C4-2B (cell line): Measurements from ENCODE around the gene PARD3B.

Source experiments
- H3K27ac ChIP-seq: fragments of 450-650 bp; 2 replicates; pipeline ENCODE4 v1.5.1; 2017
- ZFX ChIP-seq: fragments of 450-650 bp; IDR thresholded peaks from 2 replicates; pipeline ENCODE4 v1.6.1; 2017
- TF ChIP-seq, protein P1 (sequence below): fragments of 450-650 bp; conservative IDR thresholded peaks from 2 replicates; pipeline ENCODE4 v1.5.1; 2017; ENCODE audit warnings: mild to moderate bottlenecking

The PARD3B gene

DNA sequence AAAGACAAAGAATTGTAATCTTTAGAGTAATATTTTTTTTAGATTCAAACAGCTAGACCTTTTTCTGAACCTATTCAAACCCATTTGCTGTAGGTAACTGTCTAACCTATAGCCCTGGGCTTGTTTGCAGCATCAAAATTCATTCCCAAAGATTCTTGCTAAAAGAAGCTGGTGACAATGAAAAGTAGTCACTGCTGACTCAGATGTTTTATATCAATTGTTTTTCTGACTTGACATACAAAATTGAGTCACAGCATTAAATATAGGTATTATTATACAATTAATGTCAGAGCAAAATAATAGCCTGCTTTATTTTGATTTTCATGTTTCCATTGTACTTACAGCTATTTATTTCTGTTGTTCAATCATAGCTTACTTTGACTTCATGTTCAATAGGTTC lies 816.7 kb downstream of the PARD3B start:
- H3K27ac ChIP-seq = no peak overlapping the region
- no peak for TF ChIP-seq ZFX
- TF ChIP-seq, protein P1, sequence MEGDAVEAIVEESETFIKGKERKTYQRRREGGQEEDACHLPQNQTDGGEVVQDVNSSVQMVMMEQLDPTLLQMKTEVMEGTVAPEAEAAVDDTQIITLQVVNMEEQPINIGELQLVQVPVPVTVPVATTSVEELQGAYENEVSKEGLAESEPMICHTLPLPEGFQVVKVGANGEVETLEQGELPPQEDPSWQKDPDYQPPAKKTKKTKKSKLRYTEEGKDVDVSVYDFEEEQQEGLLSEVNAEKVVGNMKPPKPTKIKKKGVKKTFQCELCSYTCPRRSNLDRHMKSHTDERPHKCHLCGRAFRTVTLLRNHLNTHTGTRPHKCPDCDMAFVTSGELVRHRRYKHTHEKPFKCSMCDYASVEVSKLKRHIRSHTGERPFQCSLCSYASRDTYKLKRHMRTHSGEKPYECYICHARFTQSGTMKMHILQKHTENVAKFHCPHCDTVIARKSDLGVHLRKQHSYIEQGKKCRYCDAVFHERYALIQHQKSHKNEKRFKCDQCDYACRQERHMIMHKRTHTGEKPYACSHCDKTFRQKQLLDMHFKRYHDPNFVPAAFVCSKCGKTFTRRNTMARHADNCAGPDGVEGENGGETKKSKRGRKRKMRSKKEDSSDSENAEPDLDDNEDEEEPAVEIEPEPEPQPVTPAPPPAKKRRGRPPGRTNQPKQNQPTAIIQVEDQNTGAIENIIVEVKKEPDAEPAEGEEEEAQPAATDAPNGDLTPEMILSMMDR = no peak

DNA sequence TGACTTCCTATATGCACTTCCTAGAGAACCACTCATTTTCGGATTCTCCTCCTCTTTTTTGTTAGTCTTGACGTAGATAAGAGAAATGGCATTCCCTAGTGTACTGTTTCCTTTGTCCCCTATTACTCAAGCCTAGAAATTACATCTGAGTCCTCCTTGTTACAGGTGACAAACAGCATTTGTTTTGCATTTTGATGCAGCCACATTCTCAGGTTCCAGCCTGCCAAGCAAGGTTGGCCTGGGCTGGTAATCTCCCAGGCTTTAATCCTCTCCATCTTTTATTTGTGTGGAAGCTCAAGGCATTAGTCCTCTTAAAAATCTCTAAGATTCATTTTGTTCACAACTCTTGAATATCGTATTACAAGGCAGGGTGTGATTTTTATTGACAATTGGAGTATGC lies 819.0 kb downstream of the PARD3B start:
- no peak for TF ChIP-seq ZFX
- TF ChIP-seq, protein P1 = no peak
- H3K27ac ChIP-seq = no peak overlapping the region

DNA sequence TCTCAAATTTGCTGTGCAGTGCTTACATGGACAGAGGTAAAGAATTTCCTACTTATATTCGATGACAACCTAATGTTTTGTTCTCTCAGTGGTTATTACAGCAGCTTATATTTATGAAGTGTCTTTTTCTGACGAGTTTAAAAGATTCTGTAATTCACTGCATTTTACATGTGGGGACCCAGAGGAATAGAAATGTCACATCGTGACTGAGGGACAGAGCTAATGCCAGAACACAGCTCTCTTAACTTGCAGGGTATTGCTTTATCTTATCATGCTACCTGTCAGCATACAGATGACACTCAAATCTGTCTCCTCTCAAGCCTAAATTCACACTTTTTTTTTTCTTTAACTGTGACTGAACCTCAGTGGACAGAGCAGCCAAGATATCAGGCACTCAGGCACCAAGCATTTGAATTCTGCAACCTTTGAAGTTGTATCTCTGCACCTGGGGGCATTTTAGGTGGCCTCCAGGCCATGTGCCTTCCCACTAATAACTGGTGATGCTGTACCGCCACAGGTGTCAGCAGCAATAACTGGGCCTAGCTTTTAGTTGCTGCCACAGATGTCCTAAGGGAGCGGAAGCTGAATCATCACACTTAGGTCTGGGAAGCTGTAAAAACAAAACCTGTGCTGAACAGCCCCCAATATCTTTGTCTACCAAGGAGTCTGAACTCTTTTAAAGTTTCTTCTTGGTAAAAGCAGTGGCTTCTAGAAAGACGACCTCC lies 821.2 kb downstream of the PARD3B start:
- TF ChIP-seq, protein P1 = no peak
- no peak for TF ChIP-seq ZFX

DNA sequence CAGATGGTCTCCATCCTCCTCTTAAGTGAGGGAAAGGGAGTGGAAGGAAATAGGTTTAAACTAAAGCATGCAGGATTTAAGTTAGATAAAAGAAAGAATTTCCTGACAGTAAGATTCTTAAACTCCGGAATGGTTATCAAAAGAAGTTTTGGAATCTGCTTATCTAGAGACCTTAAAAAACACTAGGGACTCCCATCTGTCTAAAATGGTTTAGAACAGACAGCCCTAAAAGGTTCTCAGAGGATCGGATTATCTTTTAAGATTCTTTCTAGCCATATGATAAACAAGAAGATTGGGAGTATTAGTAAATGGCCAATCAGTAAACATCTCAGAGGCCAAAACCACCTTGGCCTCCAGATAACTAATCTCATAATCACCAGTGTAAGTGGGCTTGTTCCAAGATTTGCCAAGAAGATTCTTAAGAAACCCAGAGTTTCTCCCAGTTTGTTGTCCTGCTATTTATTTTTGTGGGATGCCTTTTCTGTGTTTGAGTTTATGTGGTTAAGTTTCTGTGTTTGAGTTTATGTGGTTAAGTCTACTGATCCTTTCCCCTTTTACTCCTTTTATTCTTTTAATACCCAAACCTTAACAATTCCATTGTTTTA lies 822.2 kb downstream of the PARD3B start:
- no peak overlapping the region for H3K27ac ChIP-seq
- TF ChIP-seq, protein P1 = no peak
- TF ChIP-seq ZFX = no peak

More for the DNA sequence above, 821.2 kb downstream of the PARD3B start:
- H3K27ac ChIP-seq = no peak overlapping the region

DNA sequence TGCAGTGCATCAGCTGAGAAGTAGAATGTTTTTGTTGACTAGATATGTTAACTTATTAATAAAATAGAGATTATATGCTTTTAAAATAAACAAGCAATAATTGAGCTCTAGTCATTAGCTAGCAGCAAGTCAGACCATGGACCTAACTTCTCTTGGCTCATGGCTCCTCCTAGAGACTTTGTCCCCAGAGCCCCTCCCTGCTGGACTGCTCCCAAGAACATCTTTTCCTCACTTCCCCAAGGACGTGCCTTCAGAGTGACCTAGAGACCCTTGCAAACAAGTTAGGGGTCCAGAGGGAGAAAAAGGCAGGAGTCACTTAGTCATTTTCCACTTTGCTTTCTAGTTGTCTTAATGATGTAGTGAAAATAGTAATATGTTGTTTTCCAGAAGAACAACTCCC lies 824.5 kb downstream of the PARD3B start:
- no peak for TF ChIP-seq ZFX
- TF ChIP-seq, protein P1 = no peak
- no peak overlapping the region for H3K27ac ChIP-seq

DNA sequence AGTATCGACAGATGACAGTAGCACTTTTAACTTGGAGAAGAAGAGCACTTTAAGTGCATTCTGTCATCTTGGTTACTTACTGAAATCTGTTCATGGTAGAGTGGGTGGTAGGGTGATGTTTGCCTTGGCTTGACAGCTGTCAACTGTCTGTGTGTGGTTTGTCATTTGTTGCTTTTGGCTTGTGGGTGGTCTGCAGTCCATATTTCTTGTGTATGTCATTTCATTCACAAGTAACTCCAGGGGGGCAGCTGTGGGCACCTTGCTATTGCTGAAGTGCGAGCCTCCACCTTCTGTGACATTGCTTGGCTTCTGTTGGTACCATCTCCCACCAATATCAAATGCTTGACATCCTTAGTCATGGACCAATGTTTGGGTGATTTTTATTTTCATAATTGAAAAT lies 825.5 kb downstream of the PARD3B start:
- H3K27ac ChIP-seq = no peak overlapping the region

DNA sequence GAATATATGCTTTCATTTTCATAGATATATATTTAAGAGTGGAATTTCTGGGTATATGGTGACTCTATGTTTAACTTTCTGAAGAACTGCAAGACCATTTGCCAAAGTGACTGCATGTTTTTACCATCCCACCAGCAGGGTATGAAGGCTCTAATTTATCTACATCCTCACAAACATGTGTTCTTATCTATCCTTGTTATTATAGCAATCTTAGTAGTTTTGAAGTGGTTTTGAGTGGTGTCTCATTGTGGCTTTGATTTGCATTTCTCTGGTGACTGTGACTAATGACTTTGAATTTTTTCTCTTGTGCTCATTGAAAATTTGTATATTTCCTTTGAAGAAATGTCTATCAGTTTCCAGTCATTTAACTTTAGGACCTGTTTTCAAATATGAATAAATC lies 826.9 kb downstream of the PARD3B start:
- H3K27ac ChIP-seq = no peak overlapping the region
- TF ChIP-seq ZFX = no peak
- TF ChIP-seq, protein P1 = no peak

More for the DNA sequence above, 825.5 kb downstream of the PARD3B start:
- no peak for TF ChIP-seq ZFX
- TF ChIP-seq, protein P1 = no peak
